IgD-negative memory B cell (primary cell): Measurements from ENCODE around the gene AMZ2. TPM values are rescaled to one million over a fixed set of nuclear protein-coding genes. Genes with fewer than 3 reads are reported as not detected.
"Not testable (repeated sequence)": the region's sequence is repeated elsewhere in the genome, so short reads cannot be mapped to it uniquely, and the experiment has no call there.

ENCODE experiments used
- H3K27ac Mint-ChIP-seq, 3 donors: one replicate each; pipeline ENCODE4 v1.8.0; 2020 to 2022; ENCODE audit warnings: mild to moderate bottlenecking in 3 of 3, mixed read lengths in 3 of 3, moderate library complexity in 1 of 3
- H3K27me3 Mint-ChIP-seq: one replicate; pipeline ENCODE4 v1.8.0; 2021; ENCODE audit warnings: mixed read lengths
- H3K36me3 Mint-ChIP-seq: one replicate; pipeline ENCODE4 v1.8.0; 2020; ENCODE audit warnings: mild to moderate bottlenecking, mixed read lengths
- H3K4me1 Mint-ChIP-seq, 3 donors: one replicate each; pipeline ENCODE4 v1.8.0; 2020 to 2022; ENCODE audit warnings: mixed read lengths in 3 of 3, mild to moderate bottlenecking in 1 of 3
- H3K4me3 Mint-ChIP-seq, 4 donors: one replicate each; pipeline ENCODE4 v1.8.0; 2020 to 2022; ENCODE audit warnings: mild to moderate bottlenecking in 4 of 4, mixed read lengths in 4 of 4, moderate library complexity in 3 of 4
- H3K9me3 Mint-ChIP-seq, 3 donors: one replicate each; pipeline ENCODE4 v1.8.0; 2020 to 2021; ENCODE audit warnings: mixed read lengths in 3 of 3, mild to moderate bottlenecking in 1 of 3
- polyA plus RNA-seq: library from polyadenylated mRNA; unstranded; fragments of 300-500 nt; fragmentation: Illumina TruSeq; gene quantifications from one replicate; pipeline ENCODE4 v1.2.3, GENCODE V29; 2021

The AMZ2 gene
- polyA plus RNA-seq, 1 donor from 2014 or later: 80.0 TPM

DNA sequence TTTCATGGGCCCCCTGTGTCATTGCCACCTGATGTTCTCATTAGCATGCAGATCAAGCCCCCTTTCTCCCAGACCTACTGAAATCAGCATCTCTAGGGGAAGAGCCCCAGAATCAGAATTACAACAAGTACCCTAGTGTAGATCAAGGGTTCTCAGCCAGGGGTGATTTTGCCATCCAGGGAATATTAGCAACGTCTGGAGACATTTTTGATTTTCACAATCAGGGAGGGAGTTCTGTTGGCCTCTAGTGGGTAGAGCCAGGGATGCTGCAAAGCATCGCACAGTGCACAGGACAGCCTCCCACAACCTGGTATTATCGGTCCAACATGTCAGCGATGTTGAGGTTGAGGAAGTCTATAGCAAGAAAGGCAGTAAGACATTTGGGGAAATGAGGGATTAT, 7.3 kb downstream of the AMZ2 start:
- Mint-ChIP-seq H3K27ac (peak overlapping the region in 2 of 3 donors; percentile 41 to 88), H3K4me1 (peaks cover 47 to 58% (median 53%) of the 10 kb centered on the region in 3 donors), H3K4me3 (peak overlapping the region in 2 of 4 donors; percentile 4 to 44), H3K9me3 (no peaks in the 10 kb centered on the region), H3K36me3 (peaks cover 7% of the 10 kb centered on the region), H3K27me3 (no peaks in the 10 kb centered on the region)

- Mint-ChIP-seq H3K4me3 (peak overlapping the region in 3 of 4 donors; percentile 36 to 65 (median 44)), H3K36me3 (peaks cover 7% of the 10 kb centered on the region), H3K27ac (peak overlapping the region; percentile 14 to 93 (median 88)), H3K27me3 (no peaks in the 10 kb centered on the region), H3K9me3 (no peaks in the 10 kb centered on the region), H3K4me1 (peaks cover 43 to 53% (median 52%) of the 10 kb centered on the region in 3 donors)
Observed at GRCh38 chr17:68255731-68256538, 8.1 kb downstream of the AMZ2 start.

GRCh38 chr17:68256701-68257100, 8.9 kb downstream of the AMZ2 start:
- Mint-ChIP-seq H3K4me1 (peaks cover 43 to 54% (median 53%) of the 10 kb centered on the region in 3 donors), H3K4me3 (peak overlapping the region in 1 of 4 donors; percentile 44), H3K27ac (peak overlapping the region; percentile 88 to 93 (median 92))
- H3K9me3 Mint-ChIP-seq, H3K27me3 Mint-ChIP-seq, H3K36me3 Mint-ChIP-seq: not testable (repeated sequence)

- peak overlapping the region; percentile 88 to 96 (median 88) for H3K27ac Mint-ChIP-seq
- peaks cover 7% of the 10 kb centered on the region for H3K36me3 Mint-ChIP-seq
- peaks cover 42 to 59% (median 53%) of the 10 kb centered on the region in 3 donors for H3K4me1 Mint-ChIP-seq
- H3K27me3 Mint-ChIP-seq: no peaks in the 10 kb centered on the region
- H3K4me3 Mint-ChIP-seq: peak overlapping the region in 2 of 4 donors; percentile 56 to 60
- no peaks in the 10 kb centered on the region for H3K9me3 Mint-ChIP-seq
Observed at GRCh38 chr17:68257934-68258333, 10.1 kb downstream of the AMZ2 start.

GRCh38 chr17:68258890-68259647, 11.2 kb downstream of the AMZ2 start:
- H3K36me3 Mint-ChIP-seq, H3K9me3 Mint-ChIP-seq, H3K27me3 Mint-ChIP-seq: not testable (repeated sequence)
- peaks cover 39 to 53% (median 51%) of the 10 kb centered on the region in 3 donors for H3K4me1 Mint-ChIP-seq
- H3K27ac Mint-ChIP-seq: peak overlapping the region; percentile 88 to 96 (median 94)
- H3K4me3 Mint-ChIP-seq: peak overlapping the region; percentile 66 to 92 (median 80)

DNA sequence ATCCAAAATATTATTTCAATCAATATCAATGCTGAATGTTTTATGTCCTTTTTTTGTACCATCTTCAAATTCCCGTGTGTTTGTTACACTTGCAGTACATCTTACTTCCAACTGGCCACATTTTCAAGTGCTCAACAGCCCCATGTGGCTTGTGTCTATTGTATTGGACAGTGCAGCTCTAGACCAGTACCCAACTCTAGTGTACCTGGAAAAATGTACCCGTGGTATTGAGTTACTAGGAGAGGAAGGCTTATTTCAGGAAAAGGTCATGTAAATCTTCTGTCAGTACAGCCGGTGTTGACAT, 11.8 kb downstream of the AMZ2 start:
- H3K4me1 Mint-ChIP-seq: peaks cover 35 to 50% (median 46%) of the 10 kb centered on the region in 3 donors
- H3K36me3 Mint-ChIP-seq, H3K9me3 Mint-ChIP-seq, H3K27me3 Mint-ChIP-seq: not testable (repeated sequence)
- H3K27ac Mint-ChIP-seq: peak overlapping the region; percentile 88 to 96 (median 94)
- peak overlapping the region in 2 of 4 donors; percentile 27 to 68 for H3K4me3 Mint-ChIP-seq

- H3K4me3 Mint-ChIP-seq: no peak overlapping the region
- H3K36me3 Mint-ChIP-seq: peaks cover 5% of the 10 kb centered on the region
- no peaks in the 10 kb centered on the region for H3K9me3 Mint-ChIP-seq
- no peaks in the 10 kb centered on the region for H3K27me3 Mint-ChIP-seq
- peak overlapping the region in 2 of 3 donors; percentile 88 to 96 for H3K27ac Mint-ChIP-seq
- H3K4me1 Mint-ChIP-seq: peaks cover 35 to 48% (median 45%) of the 10 kb centered on the region in 3 donors
Observed at GRCh38 chr17:68260051-68260762, 12.4 kb downstream of the AMZ2 start.

DNA sequence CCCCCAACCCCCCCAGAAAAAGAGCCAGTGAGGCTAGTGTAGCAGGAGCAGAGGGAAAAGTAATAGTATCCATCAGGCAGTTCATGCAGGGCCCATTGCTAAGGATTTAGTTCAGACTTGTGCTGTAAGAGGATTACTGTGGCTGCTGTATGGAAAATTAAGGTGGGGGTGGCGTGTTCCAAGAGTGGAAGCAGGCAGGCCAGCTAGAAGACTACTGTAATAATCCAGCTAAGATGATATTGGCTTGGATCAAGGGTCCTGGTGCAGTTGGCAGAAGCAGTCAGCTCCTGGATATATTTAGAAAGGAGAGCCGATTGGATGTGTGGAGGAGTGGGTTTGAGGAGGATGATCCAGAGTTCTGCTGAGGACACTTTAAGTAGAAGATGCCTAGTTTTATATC, 14.6 kb downstream of the AMZ2 start:
- H3K4me1 Mint-ChIP-seq: peaks cover 17 to 29% (median 23%) of the 10 kb centered on the region in 3 donors
- H3K9me3 Mint-ChIP-seq: not testable (repeated sequence)

DNA sequence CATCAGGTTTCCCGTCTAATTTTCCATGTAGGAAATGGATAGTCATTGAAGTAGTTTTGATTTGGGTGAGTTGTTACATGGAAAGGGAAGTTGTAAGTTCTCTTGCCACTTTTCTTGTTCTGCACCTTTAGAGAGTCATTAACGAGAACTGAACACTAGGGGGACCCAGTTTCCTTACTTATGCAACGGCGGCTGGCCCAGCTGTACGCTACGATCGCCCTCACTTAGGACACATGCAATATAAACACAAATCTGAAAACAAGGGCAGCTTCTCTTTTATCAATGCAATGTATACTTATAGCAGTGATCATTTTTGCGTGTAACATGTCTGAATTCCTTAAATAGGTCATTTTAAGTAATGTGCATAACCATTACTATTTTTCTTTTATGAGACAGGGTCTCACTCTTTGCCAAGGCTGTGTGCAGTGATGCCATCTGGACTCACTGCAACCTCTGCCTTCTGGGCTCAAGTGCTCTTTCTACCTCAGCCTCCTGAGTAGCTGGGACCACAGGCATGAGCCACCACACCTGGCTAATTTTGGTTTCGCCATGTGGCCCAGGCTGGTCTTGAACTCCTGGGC, 15.3 kb downstream of the AMZ2 start:
- peaks cover 14 to 23% (median 16%) of the 10 kb centered on the region in 3 donors for H3K4me1 Mint-ChIP-seq
- H3K27ac Mint-ChIP-seq: peak overlapping the region in 1 of 3 donors; percentile 72
- H3K36me3 Mint-ChIP-seq, H3K27me3 Mint-ChIP-seq, H3K9me3 Mint-ChIP-seq: not testable (repeated sequence)
- H3K4me3 Mint-ChIP-seq: peak overlapping the region in 1 of 4 donors; percentile 7

More for the DNA sequence above, 14.6 kb downstream of the AMZ2 start:
- H3K27me3 Mint-ChIP-seq, H3K36me3 Mint-ChIP-seq, H3K4me3 Mint-ChIP-seq: not testable (repeated sequence)
- peak overlapping the region in 2 of 3 donors; percentile 49 to 72 for H3K27ac Mint-ChIP-seq

- not testable (repeated sequence) for H3K27ac Mint-ChIP-seq, H3K9me3 Mint-ChIP-seq, H3K27me3 Mint-ChIP-seq, H3K4me3 Mint-ChIP-seq, H3K36me3 Mint-ChIP-seq
- H3K4me1 Mint-ChIP-seq: peaks cover 5 to 10% (median 7%) of the 10 kb centered on the region in 3 donors
Observed at GRCh38 chr17:68265833-68266232, 18.0 kb downstream of the AMZ2 start.

DNA sequence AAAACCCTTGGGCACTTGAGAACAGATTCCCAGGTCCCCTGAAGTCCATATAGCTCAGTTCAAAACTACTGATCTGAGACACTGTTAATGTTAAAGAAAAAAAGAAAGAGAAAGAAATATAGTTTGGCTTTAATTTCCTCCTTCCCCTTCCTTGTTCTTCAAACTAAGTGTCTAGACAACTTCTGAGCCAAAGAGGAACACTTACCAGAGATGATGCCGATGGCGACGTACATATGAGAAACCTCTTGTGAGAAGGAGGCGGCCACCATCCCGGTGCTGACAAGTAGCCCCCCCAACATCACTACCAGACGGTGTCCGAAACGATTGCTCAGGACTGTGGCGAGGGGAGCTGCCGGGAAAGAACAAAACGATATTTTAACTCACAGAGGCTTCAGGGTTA, 25.9 kb downstream of the AMZ2 start:
- H3K4me1 Mint-ChIP-seq: no peaks in the 10 kb centered on the region
- no peaks in the 10 kb centered on the region for H3K27me3 Mint-ChIP-seq
- H3K27ac Mint-ChIP-seq: no peak overlapping the region
- H3K4me3 Mint-ChIP-seq: no peak overlapping the region
- peaks cover 11% of the 10 kb centered on the region for H3K36me3 Mint-ChIP-seq
- no peaks in the 10 kb centered on the region for H3K9me3 Mint-ChIP-seq

DNA sequence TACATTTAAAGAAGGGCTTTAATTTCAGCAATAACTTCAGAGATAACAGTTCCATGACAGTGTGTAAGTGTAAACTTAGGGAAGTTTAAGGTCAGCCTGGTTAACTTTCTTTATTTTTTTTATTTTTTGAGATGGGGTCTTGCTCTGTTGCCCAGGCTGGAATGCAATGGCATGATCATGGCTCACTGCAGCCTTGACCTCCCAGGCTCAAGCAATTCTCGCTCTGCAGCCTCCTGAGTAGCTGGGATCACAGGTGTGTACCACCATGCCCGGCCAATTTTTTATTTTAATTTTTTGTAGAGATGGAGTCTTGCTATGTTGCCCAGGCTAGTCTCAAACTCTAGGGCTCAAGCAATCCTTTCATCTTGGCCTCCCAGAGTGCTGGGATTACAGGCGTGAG, 28.5 kb downstream of the AMZ2 start:
- H3K4me1 Mint-ChIP-seq, H3K27me3 Mint-ChIP-seq, H3K27ac Mint-ChIP-seq, H3K4me3 Mint-ChIP-seq, H3K9me3 Mint-ChIP-seq: not testable (repeated sequence)
- peaks cover 12% of the 10 kb centered on the region for H3K36me3 Mint-ChIP-seq

DNA sequence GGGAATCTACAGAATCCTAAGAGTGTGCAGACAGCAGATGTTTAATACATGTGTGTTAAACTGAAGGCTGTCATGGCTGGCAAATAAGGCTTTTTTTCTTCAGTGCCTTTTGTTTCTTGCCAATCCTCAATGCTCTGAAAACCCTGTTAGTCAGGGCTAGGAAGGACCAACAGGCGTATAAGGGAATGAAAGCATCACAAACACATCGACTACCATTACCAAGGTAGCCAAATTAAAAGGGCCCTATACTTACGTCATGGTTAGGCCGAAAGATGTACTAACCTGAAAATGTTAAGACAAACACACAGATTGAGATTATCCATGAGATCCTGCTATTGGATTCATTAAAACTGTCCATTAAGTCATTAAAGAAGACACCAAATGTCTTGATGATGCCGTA, 30.0 kb downstream of the AMZ2 start:
- peaks cover 0 to 2% (median 0%) of the 10 kb centered on the region in 3 donors for H3K4me1 Mint-ChIP-seq
- no peak overlapping the region for H3K4me3 Mint-ChIP-seq

DNA sequence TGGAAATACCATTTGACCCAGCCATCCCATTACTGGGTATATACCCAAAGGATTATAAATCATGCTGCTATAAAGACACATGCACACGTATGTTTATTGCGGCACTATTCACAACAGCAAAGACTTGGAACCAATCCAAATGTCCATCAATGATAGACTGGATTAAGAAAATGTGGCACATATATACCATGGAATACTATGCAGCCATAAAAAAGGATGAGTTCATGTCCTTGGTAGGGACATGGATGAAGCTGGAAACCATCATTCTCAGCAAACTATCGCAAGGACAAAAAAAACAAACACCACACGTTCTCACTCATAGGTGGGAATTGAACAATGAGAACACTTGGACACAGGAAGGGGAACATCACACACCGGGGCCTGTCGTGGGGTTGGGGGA, 34.1 kb downstream of the AMZ2 start:
- H3K4me3 Mint-ChIP-seq, H3K36me3 Mint-ChIP-seq, H3K27ac Mint-ChIP-seq, H3K9me3 Mint-ChIP-seq, H3K27me3 Mint-ChIP-seq, H3K4me1 Mint-ChIP-seq: not testable (repeated sequence)

More for the DNA sequence above, 30.0 kb downstream of the AMZ2 start:
- peaks cover 7% of the 10 kb centered on the region for H3K36me3 Mint-ChIP-seq
- no peaks in the 10 kb centered on the region for H3K9me3 Mint-ChIP-seq
- H3K27me3 Mint-ChIP-seq: no peaks in the 10 kb centered on the region
- no peak overlapping the region for H3K27ac Mint-ChIP-seq

DNA sequence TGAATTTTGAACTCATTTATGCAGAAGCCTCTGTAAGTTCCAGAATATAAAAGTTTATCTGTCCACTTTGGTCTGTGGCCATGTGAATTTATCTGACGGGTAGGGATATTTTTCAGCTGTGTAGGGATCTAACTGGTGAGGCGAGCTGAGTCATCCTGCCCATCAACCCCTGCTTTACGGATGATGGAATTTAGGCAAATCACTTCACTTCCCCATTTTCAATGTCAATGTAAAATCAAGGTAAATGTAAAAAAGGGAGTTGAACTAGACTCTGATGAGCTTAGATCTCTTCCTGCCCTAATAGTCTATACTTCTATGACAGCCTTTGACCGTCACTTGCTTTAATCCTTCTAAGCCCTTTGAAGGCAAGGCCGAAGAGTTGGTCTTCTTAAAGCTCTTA, 40.5 kb downstream of the AMZ2 start:
- no peaks in the 10 kb centered on the region for H3K36me3 Mint-ChIP-seq
- peaks cover 30 to 33% (median 33%) of the 10 kb centered on the region in 3 donors for H3K4me1 Mint-ChIP-seq
- H3K27ac Mint-ChIP-seq: peak overlapping the region; percentile 88 to 94 (median 91)
- H3K27me3 Mint-ChIP-seq: no peaks in the 10 kb centered on the region
- no peaks in the 10 kb centered on the region for H3K9me3 Mint-ChIP-seq
- H3K4me3 Mint-ChIP-seq: peak overlapping the region; percentile 79 to 97 (median 88)
